SU-DHL-6 (cell line): Measurements from ENCODE around the gene KCNK4.

Experiments
- CTCF ChIP-seq: fragments of 200-600 bp; sonication (generic); IDR thresholded peaks from one replicate; pipeline ENCODE4 v1.5.1; 2017; ENCODE audit warnings: antibody characterized with exemption, mild to moderate bottlenecking, low read length, moderate library complexity; ENCODE audit not compliant: insufficient read depth, poor library complexity, severe bottlenecking
- EZH2phosphoT487 ChIP-seq: fragments of 200-600 bp; sonication (generic), shearing (Covaris generic); conservative IDR thresholded peaks from 2 replicates; pipeline ENCODE4 v1.6.1; 2018; ENCODE audit warnings: mild to moderate bottlenecking, antibody characterized with exemption, low read length, moderate library complexity, mixed read lengths

- TF ChIP-seq CTCF (peak; percentile 19), EZH2phosphoT487 (no peak)
Measured at GRCh38 chr11:64331569-64332371, 40.7 kb downstream of the KCNK4 start.
